GM12892 (cell line): Measurements from ENCODE around the gene RNF144A.

Source experiments
- POLR2A ChIP-seq: IDR thresholded peaks from 2 replicates; pipeline ENCODE4 v1.6.1; 2011; ENCODE audit warnings: low read depth, low read length, control low read depth
- POLR2AphosphoS5 ChIP-seq: IDR thresholded peaks from 2 replicates; pipeline ENCODE4 v1.6.1; 2011; ENCODE audit warnings: low read depth, low read length, control low read depth
- TAF1 ChIP-seq: IDR thresholded peaks from 2 replicates; pipeline ENCODE4 v1.6.1; 2011; ENCODE audit warnings: low read depth, mild to moderate bottlenecking, control low read depth, low read length, borderline replicate concordance

DNA sequence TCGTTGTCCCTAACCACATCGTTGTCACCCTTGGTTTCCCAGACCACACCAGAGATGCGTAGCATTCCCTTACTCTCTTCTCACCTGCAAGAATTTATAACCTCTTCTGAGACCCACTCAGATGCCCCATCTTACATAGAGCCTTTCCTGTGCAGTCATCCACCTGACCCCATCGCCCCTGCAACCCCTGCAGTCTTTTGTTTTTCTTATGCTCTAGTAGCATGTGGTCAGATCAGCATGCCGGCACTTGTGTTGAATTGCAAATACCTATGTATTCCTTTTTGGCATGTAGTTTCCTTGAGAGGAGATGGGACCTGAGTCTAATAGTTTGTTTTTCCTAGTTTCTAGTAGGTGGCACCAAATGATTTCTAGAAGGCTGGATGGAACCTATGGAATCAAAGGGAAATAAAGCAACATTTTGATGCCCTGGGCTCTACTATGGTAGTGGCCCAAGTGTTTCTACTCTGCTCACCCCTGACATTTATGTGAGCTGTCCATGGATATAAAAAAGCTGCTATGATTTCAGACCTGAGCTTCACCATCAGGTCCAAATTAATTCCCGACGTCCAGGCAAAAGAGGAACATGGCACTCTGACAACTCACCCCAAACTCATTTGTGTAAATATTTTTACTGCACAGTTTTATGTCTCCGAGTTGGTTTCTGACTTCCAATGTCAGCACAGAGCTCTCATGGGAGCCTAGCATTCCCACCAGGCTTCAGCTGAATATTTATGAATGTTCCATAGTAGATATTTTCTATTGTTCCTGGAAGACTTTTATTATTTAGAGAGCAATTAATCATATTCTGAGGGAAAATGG lies 143.6 kb downstream of the RNF144A start:
- no peak for TF ChIP-seq POLR2AphosphoS5
- TF ChIP-seq POLR2A: no peak
- TF ChIP-seq TAF1: no peak
